Occipital lobe (tissue), 2 donors: ENCODE measurements around the gene PMEPA1. TPM values are rescaled to one million over a fixed set of nuclear protein-coding genes. Genes with fewer than 3 reads are reported as not detected.
A peak's percentile ranks its signal among the peaks of the same experiment; 100 is the strongest.

Source experiments
- DNase-seq: peaks from one replicate; lab custom pipeline; 2025; lab: John Stamatoyannopoulos, UW
- total RNA-seq: library from RNA; depleted of rRNA; stranded (reverse); fragments of >200 nt; gene quantifications from one replicate; pipeline ENCODE4 v1.2.3, GENCODE V29; 2014

The PMEPA1 gene, protein sequence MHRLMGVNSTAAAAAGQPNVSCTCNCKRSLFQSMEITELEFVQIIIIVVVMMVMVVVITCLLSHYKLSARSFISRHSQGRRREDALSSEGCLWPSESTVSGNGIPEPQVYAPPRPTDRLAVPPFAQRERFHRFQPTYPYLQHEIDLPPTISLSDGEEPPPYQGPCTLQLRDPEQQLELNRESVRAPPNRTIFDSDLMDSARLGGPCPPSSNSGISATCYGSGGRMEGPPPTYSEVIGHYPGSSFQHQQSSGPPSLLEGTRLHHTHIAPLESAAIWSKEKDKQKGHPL
- total RNA-seq, result 8.3 TPM

DNA sequence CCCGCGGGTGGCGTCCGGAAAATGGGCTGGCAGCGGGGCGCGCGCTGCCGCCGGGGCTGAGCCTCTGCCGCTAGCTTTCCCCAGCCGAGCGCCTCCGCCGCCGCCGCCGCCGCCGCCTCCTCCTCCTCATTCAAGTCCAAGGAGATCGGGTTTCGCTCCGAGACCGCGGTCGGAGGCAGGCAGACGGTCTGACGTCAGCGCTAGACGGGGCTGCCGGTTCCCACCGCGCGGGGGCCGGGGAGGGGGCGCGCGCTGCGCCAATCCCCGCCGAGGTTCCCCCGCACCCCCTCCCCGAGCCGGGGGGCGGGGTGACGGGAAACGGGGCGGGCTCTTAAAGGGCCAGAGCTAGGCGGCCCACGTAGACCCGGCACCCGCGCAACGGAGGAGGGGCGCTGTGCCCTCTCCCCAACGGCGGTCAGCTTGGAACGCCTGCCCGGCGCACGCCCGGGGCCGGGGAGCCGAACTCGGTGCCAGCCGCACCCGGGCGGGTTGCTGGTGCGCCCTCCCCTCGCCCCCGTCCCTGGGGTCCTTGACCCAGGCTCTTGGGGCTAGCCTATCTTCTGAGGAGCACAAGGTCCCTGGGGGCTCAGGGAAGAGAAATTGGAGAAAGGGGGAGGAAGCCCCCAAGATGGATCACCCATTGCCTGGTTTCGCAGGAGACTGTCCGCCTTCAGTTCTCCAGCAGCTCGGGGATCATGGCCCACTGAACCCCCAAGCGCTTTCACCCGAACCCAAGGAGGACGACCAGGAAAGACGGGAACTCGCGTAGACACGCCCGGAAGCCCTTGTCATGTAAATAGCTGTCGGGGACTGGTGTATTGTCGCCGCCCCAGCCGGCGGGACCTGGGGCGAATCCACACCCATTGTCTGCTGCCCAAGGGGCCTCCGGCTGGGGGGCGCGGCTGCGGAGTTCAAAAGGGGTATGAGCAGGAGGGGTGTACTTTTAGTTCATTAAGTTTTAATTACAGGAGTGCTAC lies at the start of gene PMEPA1:
PMEPA1 (minus strand) TSS at position 193 of the 977 bp plus-strand sequence. CDS start 433 bp downstream, outside the sequence.
- peak; percentile 85 for DNase-seq

DNA sequence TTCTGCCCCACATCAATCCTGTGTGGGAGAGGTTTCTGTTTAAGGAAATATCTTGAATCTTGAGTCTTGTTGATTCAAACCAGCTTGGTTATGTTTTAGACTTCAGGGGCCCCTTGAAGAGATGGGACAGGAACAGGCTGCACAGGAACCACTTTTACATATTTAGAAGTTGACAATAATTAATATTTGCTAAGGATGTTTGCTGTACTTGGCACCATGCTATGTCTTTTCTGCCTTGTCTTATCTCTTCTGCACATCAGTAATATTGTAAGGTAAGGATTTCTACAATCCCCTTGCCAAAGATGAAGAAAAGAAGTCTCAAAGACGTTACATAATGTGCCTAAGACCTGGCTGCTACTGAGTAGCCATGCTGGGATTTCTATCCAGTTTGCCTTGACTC lies 48.0 kb upstream of the PMEPA1 start:
- DNase-seq, result no peak

DNA sequence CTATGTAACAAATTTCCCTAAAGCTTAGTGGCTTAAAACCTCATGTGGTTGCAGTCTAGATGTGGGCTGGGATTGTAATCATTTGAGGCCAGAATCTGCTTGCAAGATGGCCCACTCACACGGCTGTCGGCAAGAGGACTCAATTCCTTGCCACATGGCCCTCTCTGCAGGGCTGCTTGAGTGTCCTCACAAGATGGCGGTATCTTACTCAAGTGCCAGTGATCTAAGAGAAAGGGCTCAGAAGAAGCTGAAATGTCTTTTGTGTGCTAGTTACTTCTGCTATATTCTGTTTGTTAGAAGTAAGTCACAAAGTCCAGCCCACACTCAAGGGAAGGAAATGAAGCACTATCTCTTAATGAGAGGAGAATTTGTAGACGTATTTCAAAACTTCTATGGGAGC lies 47.1 kb upstream of the PMEPA1 start:
- DNase-seq, result no peak

DNA sequence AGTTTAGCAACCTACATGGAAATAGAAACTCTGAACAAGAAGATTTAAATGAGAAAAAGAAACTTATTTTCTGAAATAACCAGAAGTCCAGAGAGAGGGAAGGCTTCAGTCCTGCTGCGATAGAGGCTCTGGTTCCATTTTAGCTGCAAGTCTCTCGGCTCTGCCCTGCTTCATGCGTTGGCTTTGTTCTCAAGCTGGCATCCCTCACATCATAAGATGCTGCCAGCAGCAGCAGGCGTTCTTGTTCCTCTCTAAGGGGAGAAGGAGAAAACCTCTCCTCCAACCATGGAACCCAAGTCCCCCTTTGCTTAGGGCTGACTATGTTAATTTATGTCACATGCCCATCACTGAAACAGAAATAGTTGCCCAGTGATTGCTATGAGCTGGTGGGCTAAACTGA lies 46.4 kb upstream of the PMEPA1 start:
- no peak for DNase-seq

DNA sequence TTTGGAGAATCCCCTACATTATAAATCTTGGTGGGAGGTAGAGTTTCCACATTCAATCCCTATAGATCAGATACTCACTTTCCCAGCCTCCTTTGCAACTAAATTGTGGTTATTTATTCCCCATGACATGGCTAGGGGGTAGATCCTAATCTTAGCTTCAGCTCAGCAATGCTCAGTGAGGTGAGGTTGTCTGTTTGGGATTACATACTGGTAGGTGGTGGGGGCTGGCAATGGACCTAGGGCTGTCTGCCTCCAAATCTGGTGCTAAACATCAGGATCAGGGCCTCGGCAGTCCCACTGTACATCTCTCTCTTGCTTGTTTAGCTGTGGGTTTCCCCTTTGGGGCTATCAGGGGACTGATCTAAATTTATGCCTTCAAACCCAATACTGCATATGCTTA lies 45.8 kb upstream of the PMEPA1 start:
- no peak for DNase-seq

DNA sequence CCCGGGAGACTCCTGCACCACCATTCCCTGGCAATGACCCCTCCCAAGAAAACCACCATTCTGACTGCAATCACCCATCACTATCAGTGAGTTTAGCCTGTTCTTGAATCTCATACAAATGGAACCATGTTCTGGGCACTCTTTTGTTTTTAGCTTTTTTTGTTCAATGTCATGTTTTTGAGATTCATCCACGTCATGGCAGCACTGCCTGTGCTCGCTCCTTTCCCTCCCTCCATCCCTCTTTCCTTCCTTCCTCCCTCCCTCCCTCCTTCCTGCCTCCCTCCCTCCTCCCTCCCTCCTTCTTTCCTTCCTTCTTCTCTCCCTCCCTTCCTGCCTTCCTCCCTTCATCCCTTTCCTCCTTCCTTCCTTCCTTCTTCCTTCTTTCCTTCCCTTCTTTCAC lies 44.4 kb upstream of the PMEPA1 start:
- DNase-seq, result no peak

DNA sequence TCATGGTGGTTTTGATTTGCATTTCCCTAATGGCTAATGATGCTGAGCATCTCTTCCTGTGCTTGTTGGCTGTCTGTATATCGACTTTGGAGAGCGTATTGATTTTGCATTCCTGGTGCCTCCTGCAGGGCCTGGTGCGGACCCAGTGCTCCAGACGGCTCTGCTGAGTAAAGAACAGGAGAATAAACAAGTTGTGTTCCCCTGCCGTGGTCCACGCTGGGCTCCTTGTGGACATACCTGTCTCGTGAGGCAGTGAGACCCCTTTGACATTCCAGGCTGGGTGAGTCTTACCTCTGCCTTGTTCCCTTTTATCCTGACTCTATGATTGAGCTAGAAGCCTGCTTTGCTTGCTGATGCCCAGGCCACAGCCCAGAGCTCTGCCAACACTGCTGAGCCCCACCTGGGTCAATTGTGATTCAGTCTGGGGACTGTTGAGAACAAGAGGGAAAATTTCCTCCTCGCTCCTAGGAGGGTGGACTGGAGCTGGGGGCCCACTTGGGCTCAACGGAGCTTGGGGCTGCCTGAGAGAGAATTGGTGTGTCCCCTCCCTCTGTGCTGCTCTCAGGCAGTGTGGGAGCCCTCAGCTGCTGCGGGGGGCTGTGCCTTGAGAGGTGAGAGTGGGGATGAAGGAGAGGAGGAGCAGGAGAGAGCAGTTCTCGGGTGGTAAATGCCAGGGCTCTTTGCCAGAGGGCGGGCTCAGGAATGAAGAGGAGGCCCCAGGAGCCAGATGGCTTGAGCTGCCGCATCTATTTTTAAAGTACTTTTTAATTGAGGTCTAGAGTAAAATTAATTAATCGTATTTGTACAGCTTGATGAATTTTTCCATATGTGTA lies 43.7 kb upstream of the PMEPA1 start:
- DNase-seq, result no peak

DNA sequence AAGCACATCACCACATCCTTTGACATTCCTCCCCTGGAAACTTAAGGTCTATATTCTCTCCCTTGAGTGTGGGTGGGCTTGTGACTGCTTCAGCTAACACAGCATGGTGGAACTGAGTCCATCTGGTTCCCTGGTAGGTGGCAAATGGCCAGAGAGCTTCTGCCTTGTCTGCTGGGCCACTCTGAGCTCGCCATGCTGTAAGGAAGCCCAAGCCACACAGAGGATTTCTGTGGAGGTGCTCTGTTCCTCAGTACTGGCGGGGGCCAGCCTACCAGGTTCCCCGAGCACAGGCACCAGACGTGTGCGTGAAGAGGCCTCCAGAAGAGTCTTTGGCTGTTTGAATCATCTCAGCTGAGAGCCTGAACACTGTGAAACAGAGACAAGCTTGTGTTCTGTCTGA lies 41.6 kb upstream of the PMEPA1 start:
- DNase-seq, result no peak

DNA sequence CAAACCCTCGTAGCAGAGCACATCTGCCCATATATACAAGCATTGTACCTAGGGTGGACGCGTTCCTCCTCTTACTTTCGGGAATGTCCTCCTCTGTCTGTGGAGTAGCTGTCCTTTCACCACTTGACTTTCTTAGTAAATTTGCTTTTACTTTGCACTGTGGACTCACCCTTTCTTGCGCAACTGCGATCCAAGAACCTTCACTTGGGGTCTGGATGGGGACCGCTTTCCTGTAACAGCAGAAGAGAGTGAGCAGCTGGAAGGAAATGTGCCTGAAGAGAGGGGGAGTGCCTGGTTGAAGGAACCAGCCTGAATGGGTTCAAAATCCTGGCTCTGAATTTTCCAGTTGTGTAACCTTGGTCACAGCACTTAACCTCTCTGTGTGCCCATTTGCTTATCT lies 40.1 kb upstream of the PMEPA1 start:
- no peak for DNase-seq

DNA sequence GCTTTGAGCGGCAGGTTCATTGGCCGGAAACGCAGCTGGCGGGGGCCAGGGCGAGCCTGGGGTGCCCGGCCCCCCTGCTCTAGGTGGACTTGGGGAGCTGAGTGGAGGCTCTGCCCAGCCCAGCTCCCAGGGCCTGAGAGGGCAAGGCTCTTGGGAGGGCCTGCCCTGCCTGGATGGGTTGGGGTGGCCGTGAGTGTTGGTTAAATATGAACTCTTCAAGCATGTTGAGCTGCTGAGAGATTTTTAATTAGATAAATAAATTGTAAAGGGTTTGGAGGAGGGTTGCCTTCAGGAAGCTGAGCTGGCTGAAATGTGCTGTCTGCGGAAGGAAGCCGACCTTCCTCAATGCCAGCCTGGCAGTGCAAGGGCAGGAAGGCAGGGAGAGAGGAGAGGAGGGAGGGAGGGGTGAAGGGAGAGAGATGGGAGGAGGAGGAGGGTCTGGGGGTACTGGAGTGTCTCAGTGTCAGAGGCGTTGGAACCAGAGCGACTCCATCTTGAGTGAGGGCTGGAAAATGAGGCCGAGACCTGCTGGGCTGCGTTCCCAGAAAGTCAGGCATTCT lies 39.4 kb upstream of the PMEPA1 start:
- DNase-seq, result no peak

DNA sequence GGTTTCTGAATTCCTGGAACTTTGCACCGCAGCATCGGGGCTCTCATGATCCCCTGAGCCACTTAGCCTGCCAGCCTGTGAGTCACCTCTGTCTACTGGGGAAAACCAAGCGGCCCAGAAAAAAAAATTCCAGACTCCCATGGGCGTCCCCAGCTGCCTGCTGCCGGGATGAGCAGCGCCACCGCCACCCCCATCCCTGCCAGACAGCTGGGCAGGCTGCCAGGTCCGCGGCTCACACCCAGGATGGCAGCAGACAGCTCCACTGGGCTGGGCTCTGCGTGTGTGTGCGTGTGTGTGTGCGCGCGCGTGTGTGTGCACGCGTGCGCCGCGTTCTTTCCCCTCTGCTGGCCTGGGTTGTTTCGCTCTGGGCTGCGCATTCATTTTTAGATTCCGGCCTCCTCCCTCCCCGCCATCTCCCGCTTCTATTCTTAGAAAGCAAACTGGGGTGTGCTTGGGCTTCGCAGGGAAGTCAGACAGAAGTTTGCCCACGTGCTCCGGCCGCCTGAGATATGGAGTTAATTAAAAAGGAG lies 38.9 kb upstream of the PMEPA1 start:
- DNase-seq, result peak; percentile 82

DNA sequence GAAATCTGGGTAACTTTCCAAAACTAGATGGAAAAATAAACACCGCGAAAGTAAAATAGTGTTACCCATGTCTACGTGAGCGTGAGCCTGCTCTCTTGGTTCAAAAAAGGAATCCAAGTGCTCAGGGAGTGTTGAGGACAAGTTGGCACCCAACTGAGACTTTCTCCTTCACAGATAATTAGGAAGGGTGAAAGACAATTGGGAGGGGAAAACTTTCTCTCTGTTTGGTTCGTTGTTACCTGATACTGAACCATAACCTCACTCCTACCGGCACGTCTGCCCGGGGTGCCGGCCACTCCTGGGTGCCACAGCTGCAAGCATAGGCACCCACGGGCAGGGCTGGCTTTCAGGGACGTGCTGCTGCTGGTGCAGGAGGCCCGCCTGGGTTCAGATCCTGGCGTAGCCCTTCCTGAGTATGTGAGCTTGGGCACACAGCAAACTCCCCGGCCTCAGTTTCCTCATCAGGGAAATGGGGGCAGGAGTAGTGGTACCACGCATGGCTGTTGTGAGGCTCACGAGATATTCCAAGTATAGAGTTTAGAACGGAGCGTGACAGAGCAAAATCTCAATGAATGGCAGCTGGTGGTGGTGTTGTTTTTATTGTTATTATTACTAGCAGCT lies 38.2 kb upstream of the PMEPA1 start:
- DNase-seq, result no peak

DNA sequence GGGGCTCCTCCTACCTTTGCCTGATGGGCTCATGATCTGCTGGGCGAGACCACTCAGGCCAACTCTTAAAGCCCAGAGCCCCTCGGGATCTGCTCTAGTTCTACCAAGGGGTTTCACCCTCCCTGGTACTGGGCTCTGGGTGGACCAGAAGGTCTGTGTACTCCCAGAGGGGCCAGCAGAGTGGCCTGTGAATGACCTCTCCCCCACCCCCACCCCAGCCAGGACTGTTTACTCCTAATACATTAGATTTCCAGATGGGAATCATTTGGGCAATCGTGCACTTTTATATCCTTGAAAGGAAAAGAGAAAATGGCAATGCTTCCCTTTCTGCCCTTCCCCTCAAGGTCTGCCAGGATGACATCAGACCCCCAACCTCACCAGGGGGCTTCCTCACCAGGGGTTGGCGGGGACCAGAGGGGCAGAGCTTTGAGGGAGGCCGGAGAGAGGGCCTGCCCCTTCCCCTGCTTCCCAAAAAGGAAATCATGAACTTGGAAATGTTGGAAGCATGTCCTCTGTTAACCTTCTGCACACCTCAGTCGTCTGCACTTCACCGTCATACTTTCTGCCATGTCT lies 37.1 kb upstream of the PMEPA1 start:
- no peak for DNase-seq

DNA sequence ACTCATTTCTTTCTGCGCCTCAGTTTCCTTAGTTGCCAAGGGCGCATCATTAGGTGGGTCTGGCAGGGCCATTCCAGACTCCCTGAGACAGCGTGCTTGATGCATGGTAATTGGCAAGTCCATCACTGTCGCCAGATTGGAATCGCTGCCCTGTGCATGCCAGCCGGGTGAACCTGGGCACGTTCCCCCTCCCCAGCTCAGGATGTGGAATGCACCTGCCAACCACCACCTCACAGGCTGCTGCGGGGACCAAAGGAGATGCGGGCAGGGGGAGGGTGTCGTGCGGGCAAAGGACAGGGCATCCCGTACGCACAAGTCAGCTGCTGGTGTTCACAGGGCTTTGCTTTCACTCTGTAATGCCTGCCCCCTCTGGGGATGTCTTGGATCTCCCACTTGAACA lies 36.4 kb upstream of the PMEPA1 start:
- no peak for DNase-seq

DNA sequence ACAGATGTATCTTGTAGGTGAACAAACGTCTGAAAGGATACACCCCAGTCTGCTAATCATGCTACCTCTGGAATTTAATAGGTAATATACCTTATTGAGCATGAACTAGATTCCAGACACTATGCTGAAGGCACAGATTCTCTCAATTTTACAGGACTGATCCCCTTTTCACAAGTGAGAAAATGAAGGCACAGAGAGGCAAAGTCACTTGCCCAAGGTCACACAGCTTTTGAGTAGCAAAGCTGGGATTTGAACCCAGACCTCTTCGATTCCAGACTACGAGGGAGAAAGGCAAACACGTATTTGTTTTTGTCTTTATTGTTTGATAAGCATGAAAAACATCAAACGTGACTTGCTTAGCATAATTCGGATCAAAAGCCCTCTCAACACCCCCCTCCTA lies 34.4 kb upstream of the PMEPA1 start:
- no peak for DNase-seq

DNA sequence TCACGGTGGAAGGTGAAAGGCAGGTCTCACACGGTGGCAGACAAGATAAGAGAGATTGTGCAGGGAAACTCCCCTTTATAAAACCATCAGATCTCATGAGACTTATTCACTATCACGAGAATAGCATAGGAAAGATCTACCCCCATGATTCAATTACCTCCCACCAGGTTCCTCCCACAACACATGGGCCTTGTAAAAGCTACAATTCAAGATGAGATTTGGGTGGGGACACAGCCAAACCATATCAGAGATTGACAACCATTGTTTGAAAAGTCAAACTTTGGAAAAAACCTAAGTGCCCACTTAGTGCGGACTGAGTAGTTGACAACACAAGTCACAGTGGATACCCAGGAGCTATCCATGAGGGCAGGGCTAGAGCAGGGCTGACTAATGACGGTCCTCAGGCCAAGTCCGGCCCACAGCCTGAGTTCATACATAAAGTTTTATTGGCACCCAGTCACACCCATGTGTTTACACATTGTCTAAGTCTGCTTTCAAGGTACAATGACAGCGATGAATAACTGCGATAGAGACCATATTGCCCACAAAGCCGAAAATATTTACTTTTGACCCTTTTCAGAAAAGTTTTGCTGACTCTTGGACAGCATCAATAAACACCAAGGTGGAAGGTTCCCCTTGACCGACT lies 33.8 kb upstream of the PMEPA1 start:
- DNase-seq, result no peak

DNA sequence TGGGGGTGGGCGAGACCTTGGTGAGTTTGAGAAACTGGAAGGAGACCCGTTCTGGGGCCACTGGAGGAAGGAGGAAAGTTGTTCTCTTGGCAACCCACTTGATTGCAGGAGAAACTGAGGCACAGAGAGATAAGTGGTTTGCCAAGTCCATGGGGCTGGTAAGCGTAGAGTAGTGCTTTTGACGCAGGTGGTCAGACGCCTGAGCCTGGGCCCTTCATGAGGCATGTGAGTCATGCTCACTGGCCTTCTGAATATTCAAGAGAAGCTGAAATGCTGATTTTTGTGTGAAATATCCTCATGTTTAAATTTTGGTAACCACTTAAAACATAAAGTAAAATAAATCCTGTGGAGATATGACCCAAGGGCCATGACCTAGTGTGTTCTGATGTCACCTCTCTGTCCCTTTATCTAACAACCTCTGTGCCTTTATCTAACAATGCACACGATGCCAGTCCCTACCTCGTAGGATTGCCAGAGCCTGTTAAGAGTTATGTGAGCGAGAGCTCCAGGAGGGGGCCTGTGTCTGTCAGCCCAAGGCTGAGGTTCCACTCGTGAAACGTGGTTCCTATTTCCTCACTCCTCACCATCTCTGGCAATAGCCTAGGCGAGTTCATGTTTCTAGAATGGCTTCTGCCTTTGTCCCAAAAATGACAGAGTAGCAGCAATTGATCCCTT lies 32.8 kb upstream of the PMEPA1 start:
- DNase-seq, result no peak

DNA sequence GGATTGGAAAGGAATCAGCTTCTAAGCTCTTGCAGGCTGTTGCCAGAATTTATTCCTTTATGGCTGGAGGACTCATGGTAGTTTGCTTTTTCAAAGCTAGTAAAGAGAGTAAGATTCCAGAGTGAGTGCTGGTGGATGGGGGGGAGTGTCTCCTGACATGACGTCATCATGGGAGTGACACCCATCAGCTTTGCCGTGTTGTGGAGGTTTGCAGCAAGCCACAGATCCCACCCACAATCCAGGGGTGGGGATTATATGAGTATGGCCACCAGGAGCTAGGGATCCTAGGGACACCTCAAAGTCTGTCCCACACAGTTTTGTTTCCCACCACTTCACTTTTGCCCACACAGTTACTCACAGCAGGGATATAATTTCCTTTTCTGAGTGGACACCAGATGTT lies 28.7 kb upstream of the PMEPA1 start:
- no peak for DNase-seq

DNA sequence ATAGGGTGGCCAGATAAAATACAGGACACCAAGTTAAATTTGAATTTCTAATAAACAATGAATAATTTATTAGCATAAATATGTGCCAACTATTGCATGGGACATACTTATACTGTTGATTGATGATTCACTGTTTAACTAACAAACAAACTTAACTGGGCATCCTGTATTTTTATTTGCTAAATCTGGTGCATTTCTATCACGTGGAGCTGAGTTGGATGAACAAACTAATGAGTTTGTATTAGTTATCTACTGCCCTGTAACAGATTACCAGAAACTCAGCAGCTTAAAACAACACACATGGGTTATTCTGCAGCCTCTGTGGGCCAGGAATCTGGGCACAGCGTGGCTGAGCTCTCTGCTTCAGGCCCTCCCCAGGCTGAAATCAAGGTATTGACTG lies 28.2 kb upstream of the PMEPA1 start:
- DNase-seq, result no peak
